ENCODE data around the gene NTSR1.

DNA sequence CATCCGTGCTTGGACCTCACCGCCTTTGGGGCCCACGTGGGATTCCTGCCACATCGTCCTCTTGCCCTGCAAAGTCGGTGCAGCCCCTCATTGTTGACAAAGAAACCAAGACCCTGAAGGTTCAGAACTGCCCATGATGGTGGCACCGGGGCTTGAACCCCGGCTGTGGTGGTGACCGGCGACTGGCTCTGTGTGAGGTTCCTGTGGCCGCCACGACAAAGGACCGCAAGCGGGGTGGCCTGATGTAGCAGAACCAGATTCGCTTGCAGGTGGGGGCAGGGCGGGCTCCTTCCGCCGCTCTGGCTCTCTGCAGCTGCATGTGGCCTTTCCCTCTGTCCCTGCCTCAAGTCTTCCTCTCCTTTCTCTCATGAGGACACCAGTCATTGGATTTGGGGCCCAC lies 37.6 kb upstream of the NTSR1 start:
- TF ChIP-seq, protein P1, sequence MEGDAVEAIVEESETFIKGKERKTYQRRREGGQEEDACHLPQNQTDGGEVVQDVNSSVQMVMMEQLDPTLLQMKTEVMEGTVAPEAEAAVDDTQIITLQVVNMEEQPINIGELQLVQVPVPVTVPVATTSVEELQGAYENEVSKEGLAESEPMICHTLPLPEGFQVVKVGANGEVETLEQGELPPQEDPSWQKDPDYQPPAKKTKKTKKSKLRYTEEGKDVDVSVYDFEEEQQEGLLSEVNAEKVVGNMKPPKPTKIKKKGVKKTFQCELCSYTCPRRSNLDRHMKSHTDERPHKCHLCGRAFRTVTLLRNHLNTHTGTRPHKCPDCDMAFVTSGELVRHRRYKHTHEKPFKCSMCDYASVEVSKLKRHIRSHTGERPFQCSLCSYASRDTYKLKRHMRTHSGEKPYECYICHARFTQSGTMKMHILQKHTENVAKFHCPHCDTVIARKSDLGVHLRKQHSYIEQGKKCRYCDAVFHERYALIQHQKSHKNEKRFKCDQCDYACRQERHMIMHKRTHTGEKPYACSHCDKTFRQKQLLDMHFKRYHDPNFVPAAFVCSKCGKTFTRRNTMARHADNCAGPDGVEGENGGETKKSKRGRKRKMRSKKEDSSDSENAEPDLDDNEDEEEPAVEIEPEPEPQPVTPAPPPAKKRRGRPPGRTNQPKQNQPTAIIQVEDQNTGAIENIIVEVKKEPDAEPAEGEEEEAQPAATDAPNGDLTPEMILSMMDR (conservative IDR thresholded peaks at IDR 0.05; ENCODE audit: low read length): no peak
- TF ChIP-seq EZH2phosphoT487 (IDR thresholded peaks at IDR 0.05; ENCODE audit: borderline replicate concordance): no peak

All from Loucy (cell line).